Stimulated activated CD8-positive, alpha-beta memory T cell treated with anti-CD3 and anti-CD28 coated beads, Interleukin-7, amount 100 ng/mL, for 1 hour (primary cell): ENCODE measurements around the gene UTP18.
A peak's percentile ranks its signal among the peaks of the same experiment; 100 is the strongest.
"Not testable (repeated sequence)": the region's sequence is repeated elsewhere in the genome, so short reads cannot be mapped to it uniquely, and the experiment has no call there.

Experiments
- DNase-seq, 2 donors: peaks; one replicate each; pipeline ENCODE4 v3.0.0-alpha.2; 2020; ENCODE audit warnings: low read depth in 2 of 2

Gene UTP18

GRCh38 chr17:51258756-51259563 is 1.4 kb upstream of the UTP18 start:
- DNase-seq = no peak

DNA sequence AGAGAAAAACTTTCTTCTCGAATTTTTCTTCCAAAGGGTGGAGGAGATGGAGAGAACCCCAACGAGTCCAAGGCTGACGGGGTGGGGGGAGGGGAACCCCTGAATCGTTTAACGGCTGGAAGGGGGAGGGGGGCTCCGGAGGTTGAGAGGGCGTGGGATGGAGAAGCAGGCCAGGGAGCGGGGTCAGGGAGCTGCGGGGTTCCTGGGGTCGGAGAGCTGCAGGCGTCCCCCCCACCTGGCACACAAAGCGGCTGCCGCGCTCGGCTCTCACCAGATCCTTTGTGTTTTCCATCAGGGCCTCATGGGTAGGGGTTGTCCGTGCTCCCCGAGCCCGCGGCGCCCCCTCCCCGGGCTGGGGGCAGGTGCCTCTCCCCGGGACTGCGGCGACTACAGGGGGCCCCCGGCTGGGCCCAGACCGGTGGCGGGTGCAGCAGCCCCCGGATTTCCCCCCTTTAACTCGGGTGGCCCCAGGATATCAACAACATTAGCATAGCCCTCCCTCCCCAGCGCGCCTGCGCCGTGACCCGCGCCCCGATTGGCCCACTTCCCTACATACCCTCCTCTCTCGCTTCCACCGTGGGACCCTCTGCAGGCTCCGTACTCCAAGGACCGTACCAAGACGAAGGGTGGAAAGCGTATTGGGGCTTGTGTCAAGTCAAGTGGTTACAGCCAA is 646 bp upstream of the UTP18 start, which contains the start of gene MBTD1:
Gene MBTD1, minus strand, starts transcription at position 486 of the 673 bp plus-strand sequence. CDS start 34,888 bp downstream, outside the sequence.
- peak; percentile 88 to 89 for DNase-seq

GRCh38 chr17:51261024-51261963 is 948 bp downstream of the UTP18 start:
- no peak for DNase-seq

DNA sequence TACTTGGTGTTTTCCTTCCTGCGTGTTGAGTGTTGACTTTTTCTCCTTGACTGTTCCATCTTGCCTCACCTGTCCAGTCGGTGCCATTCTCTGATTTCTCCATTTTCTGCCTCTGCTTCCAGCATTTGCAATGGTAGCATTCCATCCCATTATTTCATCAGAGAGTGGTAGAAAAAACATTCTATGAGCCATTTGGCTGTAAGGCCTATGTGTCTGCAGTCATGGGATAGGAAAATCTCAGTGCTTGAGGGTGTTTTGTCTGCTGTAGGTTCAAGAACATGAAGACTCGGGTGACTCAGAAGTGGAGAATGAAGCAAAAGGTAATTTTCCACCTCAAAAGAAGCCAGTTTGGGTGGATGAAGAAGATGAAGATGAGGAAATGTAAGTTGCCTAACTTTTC is 2.7 kb downstream of the UTP18 start:
- no peak for DNase-seq

GRCh38 chr17:51264466-51264865 is 4.1 kb downstream of the UTP18 start:
- DNase-seq = not testable (repeated sequence)

DNA sequence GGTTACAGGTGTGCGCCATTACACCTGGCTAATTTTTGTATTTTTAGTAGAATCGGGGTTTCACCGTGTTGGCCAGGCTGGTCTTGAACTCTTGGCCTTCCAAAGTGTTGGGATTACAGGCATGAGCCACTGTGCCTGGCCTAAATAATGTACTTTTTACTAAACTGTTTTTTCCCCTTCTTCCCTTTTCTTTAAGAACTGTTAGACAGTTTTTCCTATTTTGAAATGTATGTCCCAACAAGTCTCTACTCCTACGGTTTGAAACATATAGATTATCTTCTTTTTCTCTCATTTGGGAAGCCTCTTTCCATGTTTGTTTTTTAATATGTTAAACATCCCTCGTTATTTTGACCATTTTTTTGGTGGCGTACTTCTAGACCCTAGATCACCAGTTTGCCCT is 9.6 kb downstream of the UTP18 start:
- DNase-seq = no peak

- DNase-seq = no peak
These were observed 10.3 kb downstream of the UTP18 start for GRCh38 chr17:51270636-51271035.

DNA sequence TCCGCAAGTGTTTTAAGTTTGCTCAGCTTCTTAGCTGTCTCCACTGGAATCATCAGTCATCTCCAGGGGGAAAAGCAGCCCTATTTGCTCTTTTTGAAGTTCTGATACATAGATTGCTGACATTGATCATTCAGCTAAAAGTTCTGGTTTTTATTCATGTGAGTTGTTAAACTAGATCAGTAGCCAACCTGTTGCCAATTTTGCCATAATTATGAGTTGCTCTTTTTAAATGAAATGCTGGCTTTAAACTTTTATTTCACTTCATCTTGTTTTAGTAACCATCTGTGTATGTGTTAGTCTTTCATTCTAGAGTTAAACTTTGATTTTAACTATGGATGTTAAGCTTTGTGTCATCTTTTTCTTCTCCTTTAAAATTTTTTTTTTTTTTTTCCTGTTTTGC is 12.5 kb downstream of the UTP18 start:
- DNase-seq = no peak

DNA sequence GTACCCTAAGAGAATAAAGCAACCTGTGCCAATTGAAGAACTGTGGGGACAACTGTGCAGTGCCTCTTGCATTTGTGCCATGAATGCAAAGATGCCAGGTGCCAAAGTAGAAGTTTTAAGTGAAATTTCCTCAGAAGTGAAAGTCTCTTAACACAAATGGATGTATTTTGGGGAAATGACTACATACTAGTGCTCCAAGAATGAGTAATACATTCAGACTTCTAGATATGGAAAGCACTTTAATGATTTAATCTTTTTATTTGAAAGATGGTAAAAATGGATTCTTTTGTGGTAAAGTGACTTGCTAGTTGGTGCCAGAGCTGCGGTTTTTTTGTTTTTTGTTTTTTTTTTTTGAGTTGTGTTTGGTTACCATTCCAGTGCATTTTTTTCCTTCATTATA is 15.0 kb downstream of the UTP18 start:
- no peak for DNase-seq

DNA sequence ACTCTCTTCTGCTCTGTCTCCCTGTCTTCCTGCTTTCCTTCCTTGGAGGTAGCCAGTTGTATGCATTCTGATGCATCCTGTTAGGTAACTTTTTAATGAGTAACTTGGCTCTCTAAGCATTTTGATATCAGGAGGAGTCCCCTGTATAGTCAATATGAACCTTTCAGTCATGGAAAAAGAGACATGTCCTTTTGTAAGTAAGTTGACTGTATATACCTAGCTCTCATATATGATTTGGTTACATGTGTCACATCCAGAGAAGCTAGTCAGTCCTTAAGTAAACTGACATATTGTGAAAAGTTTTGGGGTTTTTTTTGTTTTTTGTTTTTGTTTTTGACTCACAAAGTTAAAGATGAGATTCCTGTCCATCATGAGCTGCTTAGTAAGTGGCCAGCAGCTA is 18.8 kb downstream of the UTP18 start:
- DNase-seq = no peak

DNA sequence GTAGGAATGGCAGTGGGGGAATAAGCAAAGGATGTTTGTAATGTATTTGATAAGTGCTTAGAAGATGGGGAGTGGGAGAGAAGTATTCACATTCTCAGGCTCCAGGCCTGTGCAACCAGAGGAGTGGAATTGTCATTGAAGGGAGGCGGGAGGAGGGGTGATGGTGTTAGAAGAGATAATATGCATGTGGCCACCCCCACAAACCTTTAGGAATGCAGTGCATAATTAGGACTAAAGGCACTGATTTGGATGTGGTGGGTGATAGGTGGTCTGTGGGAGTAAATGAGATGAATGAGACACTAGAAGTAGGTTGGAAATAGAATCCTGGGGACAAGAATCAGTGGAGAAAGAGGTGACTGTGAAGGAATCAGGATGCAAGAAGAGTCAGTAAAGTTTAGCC is 27.1 kb downstream of the UTP18 start:
- DNase-seq = no peak

DNA sequence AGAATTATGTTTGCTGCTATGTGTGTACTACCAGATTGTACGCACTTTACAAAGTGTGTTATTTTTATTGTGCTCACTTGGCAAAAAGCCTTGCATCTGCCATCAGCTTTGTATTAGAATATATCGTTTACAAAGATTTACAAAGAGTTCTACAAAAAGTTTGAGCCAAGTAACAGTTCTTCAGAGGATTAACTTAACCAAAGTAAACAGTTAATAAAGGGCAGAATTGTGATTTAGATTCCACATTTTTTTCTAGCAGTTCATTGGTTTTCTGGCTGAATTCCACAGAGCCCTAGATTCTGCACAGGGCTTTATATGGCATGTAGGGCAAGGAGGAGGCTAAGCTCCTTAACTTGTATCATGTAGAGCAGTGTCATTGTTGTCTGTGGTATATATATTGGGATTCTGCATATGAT is 29.4 kb downstream of the UTP18 start:
- DNase-seq = no peak

GRCh38 chr17:51294338-51294737 is 34.0 kb downstream of the UTP18 start:
- DNase-seq = not testable (repeated sequence)

DNA sequence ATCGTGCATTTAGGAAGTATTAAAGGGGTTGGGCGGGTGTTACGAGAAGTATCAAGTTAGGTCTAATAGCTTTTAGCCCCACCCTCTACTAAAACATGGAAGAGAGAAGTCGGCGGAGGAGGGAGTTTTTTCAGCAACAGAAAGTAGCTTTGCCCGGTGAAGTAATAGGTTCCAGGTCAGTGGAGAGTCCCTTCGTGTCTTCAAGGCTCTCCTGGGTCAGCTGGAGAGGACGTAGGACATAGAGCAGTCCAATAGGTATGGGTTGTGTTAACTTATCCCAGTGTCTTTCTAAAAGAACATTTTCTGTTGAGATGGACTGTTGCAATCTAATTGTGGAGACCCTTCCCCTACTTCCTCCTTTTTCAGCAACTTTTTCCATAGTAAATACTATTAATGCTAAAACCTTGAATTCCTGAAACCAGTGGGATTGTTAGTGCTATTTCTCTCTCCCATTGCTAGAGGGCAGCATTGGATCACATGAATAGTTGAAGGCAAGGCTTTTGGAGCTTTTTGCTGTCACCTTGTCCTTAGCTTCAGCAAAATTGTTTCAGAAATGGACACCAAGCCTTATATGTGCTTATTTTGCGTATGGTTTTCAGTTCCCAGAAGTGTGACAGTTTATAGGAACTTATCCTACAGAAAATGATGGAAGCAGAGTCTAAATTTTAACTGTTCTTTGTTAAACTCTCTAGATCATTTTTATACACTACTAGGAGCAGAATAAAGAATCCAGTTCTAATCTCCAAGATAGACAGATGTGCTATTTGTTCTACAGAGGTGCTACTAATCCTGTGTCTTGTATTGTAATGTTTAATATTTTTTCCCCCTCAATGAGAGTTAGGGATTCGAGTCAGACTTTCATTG is 38.4 kb downstream of the UTP18 start:
- DNase-seq = no peak

DNA sequence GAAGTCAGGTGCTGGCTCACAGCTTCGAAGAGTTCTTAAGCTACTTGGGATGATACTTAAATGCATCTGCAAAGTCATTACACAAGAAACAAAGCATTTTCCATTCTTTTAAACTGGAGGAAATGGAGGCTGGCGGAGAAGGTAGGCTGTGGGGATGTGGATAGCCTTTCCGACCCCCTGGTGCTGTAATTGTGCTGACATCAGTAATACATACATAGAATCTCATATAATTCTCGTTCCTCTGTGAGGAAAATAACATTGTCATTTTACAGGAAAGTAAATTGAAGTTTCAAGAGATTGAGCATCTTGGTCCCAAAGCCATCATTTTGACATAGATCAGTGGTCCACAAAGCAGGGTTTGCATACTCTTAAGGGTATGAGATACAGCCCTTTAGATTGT is 39.5 kb downstream of the UTP18 start:
- DNase-seq = no peak

DNA sequence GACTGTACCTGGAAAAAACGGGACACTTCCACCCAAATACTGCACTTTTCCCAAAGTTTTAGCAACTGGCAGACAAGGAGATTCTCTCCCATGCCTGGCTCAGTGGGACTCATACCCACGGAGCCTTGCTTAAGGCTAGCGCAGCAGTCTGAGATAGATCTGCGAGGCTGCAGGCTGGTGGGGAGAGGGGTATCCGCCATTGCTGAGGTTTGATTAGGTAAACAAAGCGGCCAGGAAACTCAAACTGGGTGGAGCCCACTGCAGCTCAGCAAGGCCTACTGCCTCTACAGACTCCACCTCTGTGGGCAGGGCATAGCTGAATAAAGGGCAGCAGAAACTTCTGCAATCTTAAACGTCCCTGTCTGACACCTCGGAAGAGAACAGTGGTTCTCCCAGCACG is 44.8 kb downstream of the UTP18 start:
- DNase-seq = no peak

DNA sequence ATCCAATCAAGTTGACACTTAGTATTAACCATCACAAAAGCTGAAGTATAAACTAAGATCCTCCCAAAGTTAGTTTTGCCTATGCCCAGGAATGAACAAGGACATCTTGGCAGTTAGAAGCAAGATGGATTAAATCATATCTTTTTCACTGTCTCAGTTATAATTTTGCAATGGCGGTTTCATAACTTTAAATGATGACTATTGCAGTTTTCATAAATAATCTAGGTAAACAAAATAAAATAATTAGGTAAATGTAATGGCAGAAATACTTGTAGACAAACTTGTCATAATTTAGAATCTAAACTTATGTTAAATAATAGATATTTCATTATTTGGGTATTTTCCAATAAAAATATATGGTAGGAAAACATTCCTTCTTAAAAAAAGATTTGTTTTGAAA is 51.7 kb downstream of the UTP18 start:
- DNase-seq = not testable (repeated sequence)

DNA sequence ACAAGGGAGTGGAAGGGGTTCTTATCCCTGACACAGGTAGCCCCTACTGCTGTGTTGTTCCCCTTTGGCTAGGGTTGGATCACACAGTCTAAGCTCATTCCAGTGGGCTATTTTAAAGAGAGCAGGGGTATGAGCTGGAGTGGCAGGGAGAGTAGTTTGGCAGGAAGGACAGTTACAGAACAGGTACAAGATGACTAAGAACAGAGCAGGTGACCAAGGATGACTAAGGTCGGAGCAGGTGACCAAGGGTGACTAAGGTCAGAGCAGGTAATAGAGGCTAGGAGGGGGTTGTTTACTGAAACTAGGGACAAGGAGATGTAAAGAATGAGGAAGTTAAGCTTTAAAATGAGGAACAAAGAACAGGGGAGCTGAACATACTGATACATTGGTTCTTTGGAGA is 58.8 kb downstream of the UTP18 start:
- DNase-seq = no peak

GRCh38 chr17:51322390-51323029 is 62.2 kb downstream of the UTP18 start:
- no peak for DNase-seq

GRCh38 chr17:51325471-51325870 is 65.1 kb downstream of the UTP18 start:
- DNase-seq = no peak
